ENCODE results near the gene DIPK1A.

GRCh38 chr1:92934395-92935378, 26.6 kb downstream of the DIPK1A start:
- no peak for TF ChIP-seq GATA3 (IDR thresholded peaks at IDR 0.05; ENCODE audit: low read depth, low read length)
- 0 out of 2 replicates have a peak, but pooled peaks have one; percentile 28 for TF ChIP-seq GATA2 (IDR thresholded peaks at IDR 0.05; ENCODE audit: low read depth, low read length)
